ENCODE data around the gene FAM193A. TPM values are rescaled to one million over a fixed set of nuclear protein-coding genes. Genes with fewer than 3 reads are reported as not detected.
A peak's percentile ranks its signal among the peaks of the same experiment; 100 is the strongest.
"Not testable (repeated sequence)": the region's sequence is repeated elsewhere in the genome, so short reads cannot be mapped to it uniquely, and the experiment has no call there.

Gene FAM193A
- total RNA-seq, 1 donor from 2014 or later = 29.2 TPM

DNA sequence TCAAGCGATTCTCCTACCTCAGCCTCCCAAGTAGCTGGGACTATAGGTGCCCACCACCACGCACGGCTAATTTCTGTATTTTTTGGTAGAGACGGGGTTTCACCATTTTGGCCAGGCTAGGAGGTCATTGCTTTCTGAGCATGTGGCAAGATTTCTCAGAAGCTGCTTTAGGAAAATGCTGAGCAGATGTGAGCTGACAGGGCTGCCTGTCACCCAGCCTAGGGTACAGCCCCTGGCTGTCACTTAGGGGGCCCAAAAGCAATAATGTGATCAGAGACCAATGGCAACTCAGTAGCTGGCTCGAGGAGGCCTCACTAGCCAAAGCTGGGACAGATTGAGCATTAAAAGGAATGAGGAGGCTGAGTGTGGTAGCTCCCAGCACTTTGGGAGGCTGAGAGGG is 154.9 kb downstream of the FAM193A start:
- DNase-seq (ENCODE audit: low read depth) = no peak

DNA sequence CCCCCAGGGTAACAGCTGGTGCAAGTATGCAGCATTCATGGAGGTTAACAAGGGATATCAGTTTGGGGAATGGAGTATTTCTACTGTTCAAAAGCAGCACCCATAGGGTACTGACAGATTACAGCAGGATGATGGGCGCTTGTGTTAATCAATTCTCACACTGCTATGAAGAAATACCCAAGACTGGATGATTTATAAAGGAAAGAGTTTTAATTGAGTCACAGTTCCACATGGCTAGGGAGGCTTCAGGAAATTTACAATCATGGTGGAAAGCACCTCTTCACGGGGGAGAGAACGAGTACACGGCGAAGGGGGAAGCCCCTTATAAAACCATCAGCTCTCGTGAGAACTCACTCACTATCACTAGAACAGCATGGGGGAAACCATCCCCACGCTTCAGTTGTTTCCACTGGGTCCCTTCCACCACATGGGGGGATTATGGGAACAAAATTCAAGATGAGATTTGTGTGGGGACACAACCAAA is 155.5 kb downstream of the FAM193A start:
- DNase-seq (ENCODE audit: low read depth) = no peak

DNA sequence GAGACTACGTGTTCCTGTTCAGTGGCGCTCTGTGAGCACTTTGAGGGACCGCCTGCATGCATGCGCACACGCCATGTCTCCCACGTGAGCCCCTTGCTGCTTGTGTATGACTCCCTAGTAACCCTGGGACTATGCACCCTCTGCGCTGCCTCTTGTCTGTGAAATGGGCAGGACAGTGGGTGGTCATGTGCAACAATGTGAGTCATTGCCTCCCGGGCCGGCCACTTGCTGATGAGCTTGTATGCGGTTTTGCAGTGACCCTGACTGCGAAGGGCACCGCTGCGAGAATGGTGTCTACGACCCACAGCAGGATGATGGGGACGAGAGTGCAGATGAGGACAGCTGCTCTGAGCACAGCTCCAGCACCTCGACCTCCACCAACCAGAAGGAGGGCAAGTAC is 158.2 kb downstream of the FAM193A start:
- DNase-seq (ENCODE audit: low read depth) = no peak

DNA sequence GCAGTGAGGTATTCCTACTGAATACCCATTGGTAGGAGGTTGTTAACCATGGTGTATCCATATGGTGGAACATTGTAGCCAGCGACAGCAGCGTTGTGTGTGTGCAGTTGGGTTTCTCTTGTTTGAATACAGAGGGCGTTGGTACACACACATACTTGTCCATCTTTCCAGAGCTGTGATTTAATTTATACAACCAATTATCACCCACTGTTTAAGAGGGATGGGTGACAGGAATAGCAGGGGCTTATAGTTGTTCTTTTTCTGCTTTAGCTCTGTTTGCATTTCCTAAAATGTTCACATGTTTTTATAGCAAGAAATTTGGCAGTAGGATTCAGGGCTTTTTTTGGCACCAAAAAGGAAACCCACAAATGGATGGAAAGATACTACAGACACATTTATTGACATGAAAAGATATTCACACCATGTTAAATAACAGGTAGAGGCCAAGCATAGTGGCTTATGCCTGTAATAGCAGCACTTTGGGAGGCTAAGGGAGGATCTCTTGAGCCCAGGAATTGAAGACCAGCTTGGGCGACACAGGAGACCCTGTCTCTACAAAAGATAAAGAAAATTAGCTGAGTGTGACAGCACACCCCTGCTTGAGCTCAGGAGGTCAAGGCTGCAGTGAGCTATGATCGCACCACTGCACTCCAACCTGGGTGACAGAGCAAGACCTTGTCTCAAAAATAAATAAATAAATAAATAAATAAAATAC is 159.1 kb downstream of the FAM193A start:
- DNase-seq (ENCODE audit: low read depth) = no peak

DNA sequence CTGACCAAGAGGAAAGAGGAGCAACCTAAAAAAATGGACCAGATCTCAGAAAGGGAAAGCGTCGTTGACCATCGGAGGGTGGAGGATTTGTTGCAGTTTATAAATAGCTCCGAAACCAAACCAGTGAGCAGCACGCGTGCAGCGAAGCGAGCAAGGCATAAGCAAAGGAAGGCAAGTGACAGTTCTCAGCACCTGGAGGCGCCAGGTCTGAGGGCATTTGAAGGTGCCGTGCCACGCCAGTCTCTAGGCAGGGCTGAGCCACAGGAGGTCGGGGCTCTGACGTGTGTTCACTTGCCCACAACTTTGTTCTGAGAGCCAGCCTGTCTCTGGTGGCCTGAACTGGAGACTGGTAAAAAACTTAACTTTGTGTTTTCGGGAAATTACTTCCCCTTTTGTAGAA is 160.0 kb downstream of the FAM193A start:
- no peak for DNase-seq (ENCODE audit: low read depth)

DNA sequence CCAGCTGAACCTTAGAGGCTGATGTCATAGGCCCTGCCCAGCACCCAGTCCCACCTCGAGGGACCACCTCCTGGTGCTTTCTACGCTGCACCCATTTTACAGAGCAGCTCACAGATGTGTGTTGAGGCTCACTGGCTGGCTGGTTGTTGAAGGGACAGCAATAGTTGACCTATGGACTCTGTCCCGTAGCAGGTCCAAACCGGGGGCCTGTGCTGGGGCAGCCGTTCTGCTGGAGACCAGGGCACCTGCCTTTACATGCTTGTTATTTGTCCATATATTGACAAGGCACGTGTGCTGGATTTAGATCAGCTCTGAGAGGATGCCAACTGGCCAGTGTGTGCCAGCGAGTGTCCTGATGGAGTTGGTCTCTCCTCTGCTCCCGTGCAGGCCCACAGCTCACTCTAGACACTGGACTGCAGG is 161.6 kb downstream of the FAM193A start:
- DNase-seq (ENCODE audit: low read depth) = no peak

DNA sequence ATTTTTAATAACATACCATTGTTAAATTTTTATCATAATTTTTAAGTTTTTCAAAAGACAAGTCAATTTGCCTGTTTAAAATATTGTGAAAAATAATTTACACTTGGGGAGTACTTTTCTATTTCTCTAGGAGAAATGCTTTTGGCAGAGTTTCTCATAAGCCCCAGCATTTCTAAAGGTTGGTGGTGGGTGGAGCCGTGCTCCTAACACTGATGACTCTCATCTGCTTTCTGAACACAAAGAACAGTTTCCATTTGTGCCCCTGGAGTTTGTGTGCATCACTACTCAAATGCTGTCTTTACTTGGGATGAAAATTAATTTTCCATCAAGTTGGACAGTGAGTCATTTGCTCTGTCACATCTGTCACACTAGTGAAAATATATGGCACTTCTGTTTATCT is 162.1 kb downstream of the FAM193A start:
- DNase-seq (ENCODE audit: low read depth) = no peak

DNA sequence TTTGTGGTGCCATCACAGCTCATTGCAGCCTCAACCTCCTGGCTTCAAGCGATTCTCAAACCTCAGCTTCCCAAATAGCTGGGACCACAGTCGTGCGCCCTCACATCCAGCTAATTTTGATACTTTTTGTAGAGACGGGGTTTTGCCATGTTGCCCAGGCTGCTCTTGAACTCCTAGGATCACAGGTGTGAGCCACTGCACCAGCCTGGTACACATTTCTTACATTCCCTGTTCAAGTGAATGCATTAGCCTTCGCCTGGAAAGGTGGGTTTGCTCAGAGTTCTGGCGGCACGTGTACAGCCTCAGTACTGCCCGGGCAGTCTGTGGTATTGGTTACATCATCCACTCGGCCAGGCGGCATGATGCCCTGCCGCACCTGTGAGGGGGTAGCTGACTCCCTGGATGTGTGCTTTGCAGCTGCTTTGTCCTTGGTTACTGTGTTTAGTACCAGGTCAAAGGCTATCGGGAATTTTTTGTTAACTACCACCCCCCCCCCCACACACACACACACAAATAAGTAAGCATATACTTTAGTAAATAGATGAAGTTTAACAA is 162.6 kb downstream of the FAM193A start:
- no peak for DNase-seq (ENCODE audit: low read depth)

DNA sequence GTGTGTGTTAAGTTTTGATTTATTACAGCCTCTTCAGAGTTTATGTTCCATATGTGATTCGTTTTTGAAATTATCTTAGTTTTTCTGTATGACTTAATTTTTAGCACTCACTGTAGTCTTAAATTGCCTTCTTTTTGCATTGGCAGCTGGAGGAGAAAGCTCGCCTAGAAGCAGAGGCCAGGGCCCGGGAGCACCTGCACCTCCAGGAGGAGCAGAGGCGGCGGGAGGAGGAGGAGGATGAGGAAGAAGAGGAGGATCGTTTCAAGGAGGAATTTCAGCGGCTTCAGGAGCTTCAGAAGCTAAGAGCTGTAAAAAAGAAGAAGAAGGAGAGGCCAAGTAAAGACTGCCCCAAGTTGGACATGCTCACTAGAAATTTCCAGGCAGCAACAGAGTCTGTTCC is 163.1 kb downstream of the FAM193A start:
- no peak for DNase-seq (ENCODE audit: low read depth)

DNA sequence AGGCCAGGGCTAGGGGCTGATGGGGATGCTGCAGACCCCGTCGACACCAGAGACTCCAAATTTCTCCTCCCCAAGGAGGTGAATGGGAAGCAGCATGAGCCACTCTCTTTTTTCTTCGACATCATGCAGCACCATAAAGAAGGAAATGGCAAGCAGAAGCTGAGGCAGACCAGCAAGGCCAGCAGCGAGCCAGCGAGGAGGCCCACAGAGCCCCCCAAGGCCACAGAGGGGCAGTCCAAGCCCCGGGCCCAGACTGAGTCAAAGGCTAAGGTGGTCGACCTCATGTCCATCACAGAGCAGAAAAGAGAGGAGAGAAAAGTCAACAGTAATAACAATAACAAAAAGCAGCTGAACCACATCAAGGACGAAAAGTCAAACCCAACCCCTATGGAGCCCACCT is 163.6 kb downstream of the FAM193A start:
- DNase-seq (ENCODE audit: low read depth) = no peak

DNA sequence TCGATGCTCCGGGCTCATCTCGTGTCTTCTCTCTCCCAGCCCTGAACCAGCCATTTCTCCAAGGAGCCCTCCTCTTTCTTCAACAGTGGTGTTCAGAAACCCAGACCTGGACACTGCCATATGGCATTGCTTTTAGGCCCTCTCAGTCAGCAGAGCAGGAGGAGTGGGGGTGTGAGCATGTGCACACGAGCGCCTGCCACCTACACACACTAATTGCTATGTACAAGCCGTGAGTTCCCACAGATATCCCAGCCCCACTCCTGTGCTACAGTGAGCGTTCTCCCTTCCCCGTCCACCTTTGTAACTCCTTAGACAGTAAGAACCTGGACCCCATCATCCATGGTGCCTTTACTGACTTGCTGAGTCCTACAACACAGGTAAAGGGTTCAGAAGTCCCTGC is 165.9 kb downstream of the FAM193A start:
- DNase-seq (ENCODE audit: low read depth) = no peak

DNA sequence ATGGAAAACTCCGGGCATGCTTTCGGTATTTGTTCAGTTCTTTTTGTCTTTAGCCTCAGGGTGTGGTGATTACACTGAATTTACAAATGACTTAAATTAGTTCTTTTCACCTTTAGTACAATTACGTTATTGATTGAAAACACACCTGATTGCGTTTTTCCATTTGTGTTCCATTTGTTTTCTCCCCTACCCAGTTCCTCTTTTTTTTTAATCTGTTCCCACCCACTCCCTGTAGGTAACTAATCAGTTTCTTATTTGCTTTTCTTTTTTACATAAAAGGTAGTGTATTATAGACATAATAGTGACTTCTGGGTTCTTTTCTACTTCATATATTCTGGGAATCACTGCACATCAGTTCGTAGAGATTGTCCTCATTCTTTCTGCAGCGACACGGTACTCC is 166.3 kb downstream of the FAM193A start:
- DNase-seq (ENCODE audit: low read depth) = no peak

DNA sequence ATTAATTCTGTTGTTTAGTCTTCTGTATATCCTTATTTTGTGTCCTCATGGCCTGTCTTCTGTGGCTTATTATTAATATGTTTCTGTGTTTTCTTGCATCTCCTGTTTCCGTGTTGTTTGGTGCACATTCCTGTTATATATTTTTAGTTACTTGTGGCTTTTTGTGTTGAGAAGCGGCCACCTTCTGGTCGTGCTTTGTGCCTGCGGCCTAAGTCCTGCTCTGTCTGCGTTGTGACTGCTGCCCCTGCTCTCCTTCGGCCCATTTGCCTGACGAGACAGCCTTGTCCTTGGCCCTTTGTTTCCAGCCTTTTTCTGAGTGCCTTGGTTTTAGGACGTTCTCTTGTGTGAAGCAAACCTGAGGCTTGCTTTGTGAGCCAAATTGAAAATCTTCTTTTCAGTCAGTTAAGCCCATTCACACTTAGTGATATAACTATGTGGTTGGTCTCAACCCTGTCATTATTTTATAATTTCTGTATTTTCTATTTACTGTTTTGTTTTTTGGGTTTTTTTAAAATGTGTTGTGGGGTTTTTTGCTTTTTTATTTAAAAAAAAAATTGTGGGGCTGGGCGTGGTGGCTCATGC is 175.9 kb downstream of the FAM193A start:
- peak; percentile 18 for DNase-seq (ENCODE audit: low read depth)

DNA sequence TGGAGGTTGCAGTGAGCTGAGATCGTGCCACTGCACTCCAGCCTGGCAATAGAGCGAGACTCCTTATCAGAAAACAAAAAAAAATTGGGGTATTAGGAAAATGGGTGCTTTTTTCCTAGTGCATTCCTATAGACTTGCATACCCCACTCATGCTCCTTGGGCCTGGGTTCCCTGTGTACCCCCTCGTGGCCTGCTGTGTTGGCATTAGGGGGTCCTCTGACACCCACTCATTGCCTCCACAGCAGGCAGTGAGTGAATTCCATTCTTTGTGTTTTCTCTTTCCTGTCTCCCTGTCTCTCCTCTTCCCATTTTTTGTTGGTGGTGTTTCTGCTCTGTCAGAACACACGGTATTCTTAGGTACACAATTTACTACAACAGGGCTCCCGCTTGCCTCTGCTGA is 176.9 kb downstream of the FAM193A start:
- no peak for DNase-seq (ENCODE audit: low read depth)

DNA sequence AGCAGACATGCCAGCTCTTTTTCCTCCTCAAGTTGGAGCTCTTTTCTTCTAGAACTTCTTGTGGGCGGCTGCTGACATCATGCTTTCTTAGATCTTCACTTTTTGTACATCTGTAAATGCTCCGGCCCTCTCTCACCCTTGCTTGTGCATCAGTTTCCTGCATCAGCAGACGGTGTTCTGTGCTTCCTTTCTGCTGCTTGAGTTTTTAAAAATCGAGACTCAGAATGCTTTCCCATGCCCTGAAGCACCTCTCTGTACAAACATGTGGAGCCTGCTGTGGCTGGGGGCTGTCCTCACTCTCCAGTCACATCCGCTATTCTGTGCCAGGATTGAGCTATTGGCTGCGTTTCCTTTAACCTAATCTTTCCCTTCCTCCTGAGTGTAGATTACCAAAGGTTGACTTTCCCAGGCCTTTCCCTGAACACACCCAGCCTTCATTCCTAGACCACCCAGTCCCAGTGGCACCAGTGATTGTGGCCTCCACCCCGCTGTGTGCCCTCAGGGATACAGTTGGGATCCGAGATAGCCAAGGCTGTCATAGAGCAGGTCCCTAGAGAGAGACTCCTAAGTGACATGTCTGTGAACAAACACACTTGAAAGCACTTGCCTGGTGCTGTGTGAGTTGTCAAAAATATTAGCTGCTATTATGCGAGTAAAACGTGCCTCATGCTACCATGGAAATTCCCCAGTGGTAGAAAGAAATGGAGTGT is 177.8 kb downstream of the FAM193A start:
- DNase-seq (ENCODE audit: low read depth) = no peak

DNA sequence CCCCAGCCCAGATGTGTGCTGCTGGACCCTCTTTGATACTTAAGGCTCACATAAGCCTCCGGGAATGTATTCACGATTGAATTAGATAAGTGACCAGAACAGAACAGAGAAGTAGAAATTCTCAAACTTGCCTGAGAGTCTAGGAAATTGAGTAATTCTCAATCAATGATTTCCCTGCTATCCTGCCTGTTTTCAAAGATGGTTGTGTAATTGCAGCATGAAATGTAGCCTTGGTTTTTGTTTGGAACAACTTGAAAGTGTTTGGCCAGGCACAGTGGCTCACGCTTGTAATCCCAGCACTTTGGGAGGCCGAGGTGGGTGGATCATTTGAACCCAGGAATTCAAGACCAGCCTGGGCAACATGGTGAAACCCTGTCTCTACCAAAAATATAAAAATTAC is 178.5 kb downstream of the FAM193A start:
- DNase-seq (ENCODE audit: low read depth) = peak; percentile 50

DNA sequence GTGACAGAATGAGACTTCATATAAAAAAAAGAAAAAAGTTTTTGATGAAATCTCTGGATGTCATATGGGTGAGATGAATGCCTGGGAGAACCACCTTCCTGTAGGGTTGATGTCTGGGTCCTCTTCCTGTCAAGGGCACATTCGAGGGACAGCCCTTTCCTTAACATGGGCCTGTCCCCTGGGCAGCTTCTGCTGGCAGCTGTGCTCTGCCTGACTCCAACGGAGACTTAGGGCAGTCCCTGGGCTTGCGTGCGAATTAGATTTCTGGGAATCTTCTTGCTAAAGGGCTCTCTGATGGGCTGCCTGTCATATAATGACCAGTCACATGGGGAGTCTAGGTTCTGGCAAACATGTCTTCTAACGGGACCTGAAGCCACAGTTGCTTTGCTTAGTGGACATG is 179.0 kb downstream of the FAM193A start:
- no peak for DNase-seq (ENCODE audit: low read depth)

DNA sequence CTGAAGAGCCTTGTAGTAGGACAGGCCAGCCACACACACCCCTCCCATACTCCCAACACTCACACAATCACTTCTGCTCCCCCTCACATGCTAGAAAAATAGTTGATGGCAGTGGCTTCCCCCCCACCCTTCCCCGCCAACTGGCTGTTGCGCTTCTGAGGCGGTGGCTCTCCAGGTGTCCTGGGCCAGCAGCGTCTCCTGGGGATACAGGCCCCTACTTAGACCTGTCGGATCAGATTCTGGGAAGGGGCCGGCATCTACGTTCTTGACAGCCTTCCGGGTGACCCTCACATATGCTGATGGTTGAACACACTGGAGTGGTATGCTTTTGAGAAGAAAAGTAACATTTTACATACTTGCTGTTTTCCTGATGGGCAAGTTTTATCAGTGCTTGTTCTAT is 179.8 kb downstream of the FAM193A start:
- DNase-seq (ENCODE audit: low read depth) = no peak

DNA sequence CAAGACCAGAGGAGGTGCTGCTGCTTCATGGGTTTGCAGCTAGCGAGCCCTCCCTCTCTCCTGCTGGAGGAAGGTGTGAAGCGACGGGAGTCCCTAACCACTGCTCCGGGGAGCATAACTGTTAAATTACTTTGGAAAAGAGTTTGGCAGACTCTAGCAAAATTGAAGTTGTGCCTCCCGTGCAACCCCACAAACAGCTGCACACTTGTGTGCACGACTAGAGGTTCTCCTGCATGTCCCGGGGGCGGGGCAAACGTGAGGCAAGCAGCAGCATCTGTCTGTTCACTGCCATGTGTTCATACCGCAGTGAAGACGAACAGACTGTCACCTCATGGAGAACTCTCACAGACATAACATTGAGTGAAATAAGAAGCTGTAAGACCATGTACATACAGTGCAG is 185.1 kb downstream of the FAM193A start:
- DNase-seq (ENCODE audit: low read depth) = no peak

DNA sequence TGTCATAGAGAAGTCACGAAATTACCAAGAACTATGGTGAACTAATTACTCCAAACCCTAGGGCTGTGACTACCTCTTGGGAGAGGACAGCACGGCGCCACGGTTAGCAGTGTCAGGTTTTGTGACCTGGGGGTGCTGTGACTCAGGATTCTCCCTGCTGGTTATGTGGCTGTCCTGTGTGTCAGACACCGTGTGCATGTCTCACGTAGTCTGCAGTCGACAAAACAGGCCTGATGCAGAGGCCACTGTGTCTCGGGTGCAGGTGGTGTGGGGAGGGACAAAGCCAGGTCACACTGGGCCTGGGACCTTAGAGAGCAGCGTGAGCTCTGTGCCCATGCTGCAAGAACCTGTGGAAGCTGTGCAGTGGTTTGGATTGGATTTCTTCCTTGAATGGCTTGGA is 185.6 kb downstream of the FAM193A start:
- DNase-seq (ENCODE audit: low read depth) = no peak

DNA sequence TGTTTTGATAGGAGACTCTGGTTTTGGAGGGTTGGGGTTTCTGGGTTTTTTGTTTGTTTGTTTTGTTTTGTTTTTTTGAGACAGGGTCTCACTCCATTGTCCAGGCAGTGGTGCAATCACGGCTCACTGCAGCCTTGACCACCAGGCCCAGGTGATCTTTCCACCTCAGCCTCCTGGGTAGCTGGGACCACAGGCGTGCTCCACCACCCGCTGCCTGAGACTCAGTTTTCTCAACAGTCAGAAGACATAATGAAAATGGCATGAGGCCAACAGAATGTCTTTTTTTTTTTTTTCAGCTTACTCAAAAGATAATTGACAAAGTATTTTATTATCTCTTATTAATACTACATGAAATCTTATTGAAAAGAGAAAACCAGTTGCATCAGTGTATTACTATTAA is 187.3 kb downstream of the FAM193A start:
- no peak for DNase-seq (ENCODE audit: low read depth)

DNA sequence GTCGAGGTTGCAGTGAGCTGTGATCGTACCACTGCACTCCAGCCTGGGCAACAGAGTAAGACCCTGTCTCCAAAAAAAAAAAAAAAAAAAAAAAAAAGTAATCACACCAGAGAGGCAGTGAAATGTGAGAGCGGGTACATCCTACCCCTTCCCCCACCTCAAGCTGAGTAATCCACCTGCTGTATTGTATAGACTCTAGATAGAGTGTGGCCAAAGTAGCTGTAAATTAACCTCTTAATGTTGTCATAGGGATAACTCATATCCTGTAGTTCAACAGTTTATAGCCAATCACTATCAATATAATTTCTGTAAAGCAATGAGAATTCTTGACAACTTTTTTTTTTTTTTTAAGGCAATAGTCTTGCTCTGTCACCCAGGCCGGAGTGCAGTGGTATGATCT is 188.9 kb downstream of the FAM193A start:
- no peak for DNase-seq (ENCODE audit: low read depth)

DNA sequence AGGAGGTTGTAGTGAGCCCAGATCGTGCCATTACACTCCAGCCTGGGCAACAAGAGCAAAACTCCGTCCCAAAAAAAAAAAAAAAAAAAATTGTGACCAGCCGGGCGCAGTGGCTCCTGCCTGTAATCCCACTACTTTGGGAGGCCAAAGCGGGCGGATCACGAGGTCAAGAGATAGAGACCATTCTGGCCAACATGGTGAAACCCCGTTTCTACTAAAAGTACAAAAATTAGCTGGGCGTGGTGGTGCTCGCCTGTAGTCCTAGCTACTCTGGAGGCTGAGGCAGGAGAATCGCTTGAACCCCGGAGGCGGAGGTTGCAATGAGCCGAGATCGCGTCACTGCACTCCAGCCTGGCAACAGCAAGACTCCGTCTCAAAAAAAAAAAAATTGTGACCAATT is 190.4 kb downstream of the FAM193A start:
- not testable (repeated sequence) for DNase-seq (ENCODE audit: low read depth)
